GM18499 (cell line): ENCODE measurements around the gene KCNQ2.

ENCODE experiments used
- ATAC-seq: cut with Tn5 transposase; IDR thresholded peaks from one replicate; pipeline ENCODE4 v1.9.1; 2021; ENCODE audit warnings: moderate number of reproducible peaks; ENCODE audit not compliant: insufficient read depth, unreplicated experiment

The KCNQ2 gene

GRCh38 chr20:63502671-63503172 is 30.3 kb upstream of the KCNQ2 start:
- no peak for ATAC-seq

GRCh38 chr20:63501818-63502670 is 29.6 kb upstream of the KCNQ2 start:
- no peak for ATAC-seq

- no peak for ATAC-seq
Measured at GRCh38 chr20:63500902-63501817, 28.7 kb upstream of the KCNQ2 start.

- ATAC-seq = no peak
Measured at GRCh38 chr20:63500151-63500901, 27.9 kb upstream of the KCNQ2 start.

GRCh38 chr20:63499338-63499969 is 27.0 kb upstream of the KCNQ2 start:
- ATAC-seq = no peak

- ATAC-seq = no peak
Measured at GRCh38 chr20:63498960-63499337, 26.5 kb upstream of the KCNQ2 start, which contains the start of gene EEF1A2. TSS of gene EEF1A2 (minus strand) at chr20:63499083. CDS start at chr20:63497763, 1,320 bp downstream.

GRCh38 chr20:63497946-63498935 is 25.8 kb upstream of the KCNQ2 start:
- ATAC-seq = no peak

- ATAC-seq = no peak
Measured at GRCh38 chr20:63497138-63497945, 24.9 kb upstream of the KCNQ2 start.

- ATAC-seq = no peak
Measured at GRCh38 chr20:63496596-63497120, 24.2 kb upstream of the KCNQ2 start.

GRCh38 chr20:63495741-63496595 is 23.5 kb upstream of the KCNQ2 start:
- ATAC-seq = no peak

GRCh38 chr20:63495167-63495720 is 22.8 kb upstream of the KCNQ2 start:
- no peak for ATAC-seq

- no peak for ATAC-seq
Measured at GRCh38 chr20:63494420-63495166, 22.1 kb upstream of the KCNQ2 start.

- ATAC-seq = no peak
Measured at GRCh38 chr20:63494084-63494419, 21.6 kb upstream of the KCNQ2 start.

- no peak for ATAC-seq
Measured at GRCh38 chr20:63493563-63494020, 21.1 kb upstream of the KCNQ2 start.

- no peak for ATAC-seq
Measured at GRCh38 chr20:63492982-63493381, 20.5 kb upstream of the KCNQ2 start.

GRCh38 chr20:63492518-63492917 is 20.1 kb upstream of the KCNQ2 start:
- ATAC-seq = no peak
